Measurements from ENCODE around the gene FTSJ3.

DNA sequence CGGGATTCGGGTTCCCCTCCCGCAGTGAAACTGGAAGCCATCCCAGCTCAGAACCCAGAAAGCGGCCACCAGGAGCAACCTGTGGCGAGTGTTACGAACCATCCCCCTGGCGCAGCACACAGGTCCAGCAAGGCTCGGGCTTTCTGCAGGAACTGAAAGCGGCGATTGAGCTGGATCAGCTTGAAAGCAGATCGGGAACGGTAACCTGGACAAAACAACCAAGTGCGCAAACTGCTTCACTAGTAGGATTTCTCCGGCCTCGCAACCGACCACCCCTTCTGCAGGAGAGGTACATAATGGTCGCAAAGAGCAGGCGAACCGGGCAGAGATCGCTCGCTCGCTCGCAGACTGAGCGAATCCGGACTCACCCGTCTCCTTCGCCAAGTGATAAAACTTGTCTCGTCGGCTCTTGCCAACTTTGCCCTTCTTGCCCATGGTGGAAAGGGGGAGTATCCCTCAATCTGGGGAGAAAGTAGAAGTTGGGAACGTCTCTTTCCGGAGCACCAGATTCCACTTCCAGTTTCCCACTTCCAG is 928 bp downstream of the FTSJ3 start:
- no peak for TF ChIP-seq POLR2AphosphoS5 (IDR thresholded peaks at IDR 0.05)
- TF ChIP-seq, protein P1, sequence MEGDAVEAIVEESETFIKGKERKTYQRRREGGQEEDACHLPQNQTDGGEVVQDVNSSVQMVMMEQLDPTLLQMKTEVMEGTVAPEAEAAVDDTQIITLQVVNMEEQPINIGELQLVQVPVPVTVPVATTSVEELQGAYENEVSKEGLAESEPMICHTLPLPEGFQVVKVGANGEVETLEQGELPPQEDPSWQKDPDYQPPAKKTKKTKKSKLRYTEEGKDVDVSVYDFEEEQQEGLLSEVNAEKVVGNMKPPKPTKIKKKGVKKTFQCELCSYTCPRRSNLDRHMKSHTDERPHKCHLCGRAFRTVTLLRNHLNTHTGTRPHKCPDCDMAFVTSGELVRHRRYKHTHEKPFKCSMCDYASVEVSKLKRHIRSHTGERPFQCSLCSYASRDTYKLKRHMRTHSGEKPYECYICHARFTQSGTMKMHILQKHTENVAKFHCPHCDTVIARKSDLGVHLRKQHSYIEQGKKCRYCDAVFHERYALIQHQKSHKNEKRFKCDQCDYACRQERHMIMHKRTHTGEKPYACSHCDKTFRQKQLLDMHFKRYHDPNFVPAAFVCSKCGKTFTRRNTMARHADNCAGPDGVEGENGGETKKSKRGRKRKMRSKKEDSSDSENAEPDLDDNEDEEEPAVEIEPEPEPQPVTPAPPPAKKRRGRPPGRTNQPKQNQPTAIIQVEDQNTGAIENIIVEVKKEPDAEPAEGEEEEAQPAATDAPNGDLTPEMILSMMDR (IDR thresholded peaks at IDR 0.05) = no peak
- no peak for TF ChIP-seq POLR2A (IDR thresholded peaks at IDR 0.05; ENCODE audit: low read depth)

All from esophagus muscularis mucosa (tissue), 3 donors.